ENCODE results near the gene AGPS.
A peak's percentile ranks its signal among the peaks of the same experiment; 100 is the strongest.
"Not testable (repeated sequence)": the region's sequence is repeated elsewhere in the genome, so short reads cannot be mapped to it uniquely, and the experiment has no call there.

Gene AGPS

GRCh38 chr2:177550264-177551200 lies 158.0 kb downstream of the AGPS start:
- no peak for DNase-seq (ENCODE audit: low read depth, low spot score)

- DNase-seq (ENCODE audit: low read depth, low spot score): not testable (repeated sequence)
These were observed 158.8 kb downstream of the AGPS start for GRCh38 chr2:177551360-177551759.

- no peak for DNase-seq (ENCODE audit: low read depth, low spot score)
These were observed 159.4 kb downstream of the AGPS start for GRCh38 chr2:177551989-177552421.

- peak; percentile 73 for DNase-seq (ENCODE audit: low read depth, low spot score)
These were observed 160.0 kb downstream of the AGPS start for GRCh38 chr2:177552422-177553175.

- DNase-seq (ENCODE audit: low read depth, low spot score): no peak
These were observed 160.8 kb downstream of the AGPS start for GRCh38 chr2:177553176-177553884.

- DNase-seq (ENCODE audit: low read depth, low spot score): no peak
These were observed 161.8 kb downstream of the AGPS start for GRCh38 chr2:177554365-177554764.

- DNase-seq (ENCODE audit: low read depth, low spot score): no peak
These were observed 163.6 kb downstream of the AGPS start for GRCh38 chr2:177556153-177556552.

GRCh38 chr2:177557794-177558193 lies 165.2 kb downstream of the AGPS start:
- no peak for DNase-seq (ENCODE audit: low read depth, low spot score)

- DNase-seq (ENCODE audit: low read depth, low spot score): no peak
These were observed 167.1 kb downstream of the AGPS start for GRCh38 chr2:177559638-177560037.

- DNase-seq (ENCODE audit: low read depth, low spot score): no peak
These were observed 175.8 kb downstream of the AGPS start for GRCh38 chr2:177568390-177568789.

- DNase-seq (ENCODE audit: low read depth, low spot score): no peak
These were observed 176.3 kb downstream of the AGPS start for GRCh38 chr2:177568893-177569292.

- DNase-seq (ENCODE audit: low read depth, low spot score): no peak
These were observed 179.7 kb downstream of the AGPS start for GRCh38 chr2:177572236-177572671.

- DNase-seq (ENCODE audit: low read depth, low spot score): no peak
These were observed 180.5 kb downstream of the AGPS start for GRCh38 chr2:177573120-177573519.

GRCh38 chr2:177574356-177574755 lies 181.8 kb downstream of the AGPS start:
- no peak for DNase-seq (ENCODE audit: low read depth, low spot score)

GRCh38 chr2:177575358-177575757 lies 182.8 kb downstream of the AGPS start:
- DNase-seq (ENCODE audit: low read depth, low spot score): no peak

GRCh38 chr2:177577075-177577474 lies 184.5 kb downstream of the AGPS start:
- DNase-seq (ENCODE audit: low read depth, low spot score): no peak

GRCh38 chr2:177578454-177578853 lies 185.9 kb downstream of the AGPS start:
- no peak for DNase-seq (ENCODE audit: low read depth, low spot score)

- DNase-seq (ENCODE audit: low read depth, low spot score): no peak
These were observed 187.0 kb downstream of the AGPS start for GRCh38 chr2:177579486-177580036.

- no peak for DNase-seq (ENCODE audit: low read depth, low spot score)
These were observed 189.4 kb downstream of the AGPS start for GRCh38 chr2:177582000-177582399.

GRCh38 chr2:177584030-177584692 lies 191.6 kb downstream of the AGPS start:
- no peak for DNase-seq (ENCODE audit: low read depth, low spot score)

GRCh38 chr2:177585234-177585863 lies 192.8 kb downstream of the AGPS start:
- no peak for DNase-seq (ENCODE audit: low read depth, low spot score)

Data from brain pericyte (primary cell).